ENCODE data around the gene ATRAID. TPM values are rescaled to one million over a fixed set of nuclear protein-coding genes. Genes with fewer than 3 reads are reported as not detected.

The ATRAID gene
- total RNA-seq, 1 donor from 2014 or later = 77.2 TPM

GRCh38 chr2:27204566-27204965, 7.3 kb upstream of the ATRAID start:
- no peak overlapping the region for H3K27ac Mint-ChIP-seq
- ChIA-PET POLR2A (no interaction called here), CTCF (no interaction called here)
- intact Hi-C loops (cut with micrococcal nuclease) = no loop called here
- H3K27me3 Mint-ChIP-seq = no peaks in the 10 kb centered on the region
- H3K4me1 Mint-ChIP-seq = no peaks in the 10 kb centered on the region
- TF ChIP-seq, protein P1, sequence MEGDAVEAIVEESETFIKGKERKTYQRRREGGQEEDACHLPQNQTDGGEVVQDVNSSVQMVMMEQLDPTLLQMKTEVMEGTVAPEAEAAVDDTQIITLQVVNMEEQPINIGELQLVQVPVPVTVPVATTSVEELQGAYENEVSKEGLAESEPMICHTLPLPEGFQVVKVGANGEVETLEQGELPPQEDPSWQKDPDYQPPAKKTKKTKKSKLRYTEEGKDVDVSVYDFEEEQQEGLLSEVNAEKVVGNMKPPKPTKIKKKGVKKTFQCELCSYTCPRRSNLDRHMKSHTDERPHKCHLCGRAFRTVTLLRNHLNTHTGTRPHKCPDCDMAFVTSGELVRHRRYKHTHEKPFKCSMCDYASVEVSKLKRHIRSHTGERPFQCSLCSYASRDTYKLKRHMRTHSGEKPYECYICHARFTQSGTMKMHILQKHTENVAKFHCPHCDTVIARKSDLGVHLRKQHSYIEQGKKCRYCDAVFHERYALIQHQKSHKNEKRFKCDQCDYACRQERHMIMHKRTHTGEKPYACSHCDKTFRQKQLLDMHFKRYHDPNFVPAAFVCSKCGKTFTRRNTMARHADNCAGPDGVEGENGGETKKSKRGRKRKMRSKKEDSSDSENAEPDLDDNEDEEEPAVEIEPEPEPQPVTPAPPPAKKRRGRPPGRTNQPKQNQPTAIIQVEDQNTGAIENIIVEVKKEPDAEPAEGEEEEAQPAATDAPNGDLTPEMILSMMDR (IDR thresholded peaks at IDR 0.05) = no peak
- H3K9me3 Mint-ChIP-seq = no peaks in the 10 kb centered on the region
- DNase-seq (no peak), ATAC-seq (ENCODE audit: low read depth) (no peak)
- H3K36me3 Mint-ChIP-seq (ENCODE audit: low read depth) = peaks cover 92% of the 10 kb centered on the region
- no peak overlapping the region for H3K4me3 Mint-ChIP-seq

- CTCF ChIA-PET = no interaction called here
- Mint-ChIP-seq H3K27ac (no peak overlapping the region), H3K27me3 (no peaks in the 10 kb centered on the region), H3K4me1 (peaks cover 4% of the 10 kb centered on the region), H3K4me3 (no peak overlapping the region), H3K9me3 (no peaks in the 10 kb centered on the region), H3K36me3 (ENCODE audit: low read depth) (peaks cover 91% of the 10 kb centered on the region)
- intact Hi-C loops (cut with micrococcal nuclease) = no loop called here
- POLR2A ChIA-PET = no interaction called here
- no peak for DNase-seq
- TF ChIP-seq, protein P1 (IDR thresholded peaks at IDR 0.05) = no peak
- no peak for ATAC-seq (ENCODE audit: low read depth)
Observed at GRCh38 chr2:27205206-27205605, 6.6 kb upstream of the ATRAID start.

- ATAC-seq (ENCODE audit: low read depth) (no peak), DNase-seq (no peak)
- H3K9me3 Mint-ChIP-seq = no peaks in the 10 kb centered on the region
- H3K4me3 Mint-ChIP-seq = no peak overlapping the region
- no peak overlapping the region for H3K27ac Mint-ChIP-seq
- peaks cover 8% of the 10 kb centered on the region for H3K4me1 Mint-ChIP-seq
- intact Hi-C loops (cut with micrococcal nuclease) = no loop called here
- POLR2A ChIA-PET = no interaction called here
- CTCF ChIA-PET = no interaction called here
- H3K36me3 Mint-ChIP-seq (ENCODE audit: low read depth) = peaks cover 83% of the 10 kb centered on the region
- TF ChIP-seq, protein P1 (IDR thresholded peaks at IDR 0.05) = no peak
- H3K27me3 Mint-ChIP-seq = no peaks in the 10 kb centered on the region
Observed at GRCh38 chr2:27206346-27206745, 5.5 kb upstream of the ATRAID start.

DNA sequence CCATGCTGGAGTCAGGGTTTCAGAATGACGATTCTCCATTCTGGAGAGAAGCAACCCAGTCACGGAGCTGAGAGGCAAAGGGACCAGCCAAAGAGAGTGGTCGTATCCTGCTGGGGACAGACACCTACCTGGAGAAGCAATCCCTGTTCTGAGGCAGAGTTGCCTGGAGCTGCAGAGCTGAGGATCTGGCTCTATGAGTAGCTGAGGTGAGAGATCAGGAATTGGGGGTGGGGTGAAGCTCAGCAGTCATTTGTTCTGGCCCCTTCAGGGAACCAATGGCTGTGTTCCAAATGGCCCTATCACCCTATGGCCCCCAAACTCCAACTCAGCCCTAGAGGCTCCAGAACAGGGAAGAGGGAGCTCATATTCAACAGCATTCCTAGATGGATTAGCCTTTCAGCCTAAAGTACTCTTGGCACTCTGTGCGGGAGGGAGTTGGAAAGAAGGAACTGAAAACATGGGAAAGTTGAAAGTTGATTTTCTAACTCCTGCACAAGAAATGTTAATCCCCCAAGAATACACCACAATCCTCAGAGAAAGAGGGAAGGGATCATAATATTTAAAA, 3.3 kb upstream of the ATRAID start:
- Mint-ChIP-seq H3K27me3 (no peaks in the 10 kb centered on the region), H3K27ac (no peak overlapping the region), H3K4me1 (peaks cover 21% of the 10 kb centered on the region), H3K9me3 (no peaks in the 10 kb centered on the region), H3K4me3 (no peak overlapping the region), H3K36me3 (ENCODE audit: low read depth) (peaks cover 74% of the 10 kb centered on the region)
- ATAC-seq (ENCODE audit: low read depth) = no peak
- TF ChIP-seq, protein P1 (IDR thresholded peaks at IDR 0.05) = no peak
- no peak for DNase-seq
- intact Hi-C loops (cut with micrococcal nuclease) = no loop called here
- POLR2A ChIA-PET = interaction anchor here (1.2 kb wide), 1 partner anchor 9 kb away, joined by 3 read pairs; no protein-coding TSS in a partner anchor
- CTCF ChIA-PET = no interaction called here

GRCh38 chr2:27209621-27210401, 2.0 kb upstream of the ATRAID start:
- DNase-seq (no peak), ATAC-seq (ENCODE audit: low read depth) (no peak)
- intact Hi-C loops (cut with micrococcal nuclease) = loop anchor here (5.0 kb wide), 2 partner anchors 277 to 1542 kb away; partner anchors contain the start of genes IFT172 and PPP1CB
- TF ChIP-seq, protein P1 (IDR thresholded peaks at IDR 0.05) = no peak
- peak overlapping the region; percentile 37 for H3K27ac Mint-ChIP-seq
- H3K4me1 Mint-ChIP-seq = peaks cover 23% of the 10 kb centered on the region
- no peaks in the 10 kb centered on the region for H3K27me3 Mint-ChIP-seq
- peaks cover 65% of the 10 kb centered on the region for H3K36me3 Mint-ChIP-seq (ENCODE audit: low read depth)
- H3K4me3 Mint-ChIP-seq = no peak overlapping the region
- ChIA-PET CTCF (no interaction called here), POLR2A (interaction anchor here (1.0 kb wide), 1 partner anchor 200 kb away, joined by 3 read pairs; the partner anchor contains the start of gene PPM1G)
- no peaks in the 10 kb centered on the region for H3K9me3 Mint-ChIP-seq

Data from activated B cell treated with CpG ODN at 0.5 μM for 24 hours (primary cell).